ENCODE measurements around the gene P2RX4. TPM values are rescaled to one million over a fixed set of nuclear protein-coding genes. Genes with fewer than 3 reads are reported as not detected.
"Not testable (repeated sequence)": the region's sequence is repeated elsewhere in the genome, so short reads cannot be mapped to it uniquely, and the experiment has no call there.

Gene P2RX4
- total RNA-seq, 1 donor from 2014 or later: 193 TPM

DNA sequence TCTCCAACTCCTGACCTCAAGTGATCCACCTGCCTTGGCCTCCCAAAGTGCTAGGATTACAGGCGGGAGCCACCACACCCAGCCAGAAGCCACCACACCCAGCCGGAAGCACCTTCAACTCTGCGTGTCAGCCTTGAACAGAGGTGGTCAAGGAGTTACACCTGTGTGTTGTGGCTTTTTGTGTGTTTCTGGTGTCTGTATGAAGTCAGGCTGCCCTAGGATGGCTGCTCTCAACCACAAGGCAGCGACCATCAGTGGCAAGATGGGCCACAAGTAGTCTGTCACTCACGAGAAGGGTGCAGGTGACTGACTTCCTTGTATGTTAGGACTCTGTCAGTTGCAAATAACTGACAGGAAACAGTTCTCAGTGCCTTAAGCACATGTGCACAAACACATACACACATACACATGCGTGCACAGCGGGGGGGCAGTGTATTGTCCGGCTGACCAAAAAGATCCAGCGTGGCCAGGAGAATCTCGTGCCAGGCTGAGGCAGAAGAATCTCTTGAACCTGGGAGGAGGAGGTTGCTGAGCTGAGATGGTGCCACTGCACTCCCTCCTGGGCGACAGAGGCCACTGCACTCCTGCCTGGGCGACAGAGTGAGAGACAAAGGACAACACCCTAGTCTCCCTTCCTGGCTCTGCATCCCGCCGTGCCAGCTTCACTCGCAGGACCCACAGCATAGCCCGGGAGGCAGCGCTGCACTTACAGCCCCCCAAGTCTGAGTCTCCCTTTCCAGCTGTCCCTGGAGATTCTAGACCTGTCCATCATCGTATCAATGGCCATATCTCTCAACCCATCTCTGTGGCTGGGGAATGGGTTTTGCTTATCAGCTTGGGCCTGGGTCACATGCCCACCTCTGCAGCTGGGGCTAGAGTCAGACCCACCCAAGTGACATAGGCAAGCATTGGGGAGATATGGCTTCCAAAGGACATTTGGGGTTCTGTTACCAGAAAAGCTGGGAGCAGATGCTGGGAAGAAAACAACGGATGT is 13.7 kb downstream of the P2RX4 start:
- DNase-seq: peak; percentile 34

DNA sequence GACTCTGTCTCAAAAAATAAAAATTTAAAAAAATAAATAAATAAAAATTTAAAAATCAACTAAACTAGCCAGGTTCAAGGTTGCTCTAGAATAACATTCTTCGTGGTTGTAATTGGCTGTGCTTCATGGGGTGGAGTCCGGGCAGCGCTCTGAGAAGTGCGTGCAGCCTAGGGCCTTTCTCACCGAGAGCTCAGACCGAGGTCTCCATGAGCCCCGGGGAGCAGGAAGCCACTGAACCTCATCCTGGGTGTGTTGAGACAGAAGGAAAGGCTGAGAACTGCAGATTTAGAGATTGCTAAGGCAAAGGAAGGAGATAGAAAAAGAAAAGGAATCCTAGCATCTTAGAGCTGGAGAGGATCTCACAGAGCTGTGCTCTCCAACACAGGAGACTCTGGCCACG is 14.7 kb downstream of the P2RX4 start:
- DNase-seq: no peak

DNA sequence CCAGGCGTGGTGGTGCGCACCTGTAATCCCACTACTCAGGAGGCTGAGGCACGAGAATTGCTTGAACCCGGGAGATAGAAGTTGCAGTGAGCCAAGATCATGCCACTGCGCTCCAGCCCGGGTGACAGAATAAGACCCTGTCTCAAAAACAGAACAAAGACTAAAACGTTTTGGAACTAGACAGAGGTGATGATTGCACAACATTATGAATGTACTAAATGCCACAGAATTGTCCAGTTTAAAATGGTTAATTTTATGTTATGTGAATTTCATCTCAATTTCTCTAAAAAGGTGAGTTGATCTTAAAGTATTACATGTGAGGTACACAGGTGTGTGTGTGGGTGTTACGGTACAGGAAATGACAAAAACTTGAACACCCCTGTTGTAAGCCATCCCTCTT is 16.5 kb downstream of the P2RX4 start:
- no peak for DNase-seq

DNA sequence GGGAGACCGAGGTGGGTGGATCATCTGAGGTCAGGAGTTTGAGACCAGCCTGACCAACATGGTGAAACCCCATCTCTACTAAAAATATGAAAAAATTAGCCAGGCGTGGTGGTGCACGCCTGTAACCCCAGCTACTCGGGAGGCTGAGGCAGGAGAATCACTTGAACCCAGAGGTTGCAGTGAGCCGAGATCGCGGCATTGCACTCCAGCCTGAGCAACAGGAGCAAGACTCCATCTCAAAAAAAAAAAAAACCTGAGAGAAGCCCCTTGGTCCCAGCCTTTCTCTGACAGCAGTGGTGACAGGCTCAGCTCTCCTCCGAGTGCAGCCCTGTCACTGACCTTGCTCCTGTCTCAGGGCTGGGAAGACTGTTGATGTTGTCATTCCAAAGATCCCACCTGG is 16.9 kb downstream of the P2RX4 start:
- DNase-seq: not testable (repeated sequence)

DNA sequence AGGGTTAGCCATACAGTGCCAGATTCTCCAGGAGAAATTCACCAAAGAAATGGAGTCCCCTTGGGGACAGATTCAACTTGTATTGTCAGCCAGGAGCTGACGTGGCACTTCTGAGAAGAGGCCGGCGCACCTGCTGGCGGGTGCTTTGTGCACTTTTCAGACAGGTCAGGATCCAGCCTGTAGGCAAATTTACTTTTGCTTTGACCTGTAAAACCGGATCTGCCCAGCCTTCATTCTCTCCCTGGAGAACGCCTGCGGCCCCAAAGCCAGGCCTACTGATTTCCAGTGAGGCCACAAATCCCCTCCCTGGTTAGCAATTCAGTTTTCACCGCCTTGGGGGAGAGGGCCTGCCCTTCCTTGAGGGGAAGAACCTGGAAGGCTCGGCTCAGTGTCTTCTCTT is 17.4 kb downstream of the P2RX4 start:
- DNase-seq: no peak

DNA sequence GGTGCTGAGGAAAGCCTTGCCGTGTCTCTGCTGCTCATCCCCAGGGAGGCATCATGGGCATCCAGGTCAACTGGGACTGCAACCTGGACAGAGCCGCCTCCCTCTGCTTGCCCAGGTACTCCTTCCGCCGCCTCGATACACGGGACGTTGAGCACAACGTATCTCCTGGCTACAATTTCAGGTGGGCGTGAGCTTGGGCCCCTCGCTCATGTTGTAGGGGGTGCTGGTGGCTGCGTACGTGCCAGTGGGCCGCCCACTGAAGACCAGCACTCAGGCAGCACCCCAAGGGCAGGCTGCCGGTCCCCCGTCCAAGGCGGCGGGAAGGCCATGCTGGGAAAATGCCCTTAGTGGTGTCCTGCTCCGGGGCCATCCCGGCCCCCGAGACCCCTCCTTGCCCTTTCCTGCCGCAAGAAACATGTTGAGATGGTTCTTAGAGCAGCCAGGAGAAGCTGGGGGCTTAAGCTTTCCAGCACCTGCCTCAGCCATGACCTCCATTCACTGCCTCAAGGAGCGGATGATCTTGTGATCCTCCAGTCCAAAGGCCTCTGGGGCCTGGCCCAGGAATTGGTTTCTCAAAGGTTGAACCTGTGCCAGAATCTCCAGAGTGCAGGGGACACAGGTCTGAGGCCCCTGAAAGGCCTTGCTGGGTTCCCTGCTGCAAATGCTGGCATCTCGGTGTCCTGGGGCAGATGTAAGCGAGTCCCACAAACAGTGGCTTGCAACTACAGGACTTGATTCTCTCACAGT is 19.2 kb downstream of the P2RX4 start:
- DNase-seq: no peak

DNA sequence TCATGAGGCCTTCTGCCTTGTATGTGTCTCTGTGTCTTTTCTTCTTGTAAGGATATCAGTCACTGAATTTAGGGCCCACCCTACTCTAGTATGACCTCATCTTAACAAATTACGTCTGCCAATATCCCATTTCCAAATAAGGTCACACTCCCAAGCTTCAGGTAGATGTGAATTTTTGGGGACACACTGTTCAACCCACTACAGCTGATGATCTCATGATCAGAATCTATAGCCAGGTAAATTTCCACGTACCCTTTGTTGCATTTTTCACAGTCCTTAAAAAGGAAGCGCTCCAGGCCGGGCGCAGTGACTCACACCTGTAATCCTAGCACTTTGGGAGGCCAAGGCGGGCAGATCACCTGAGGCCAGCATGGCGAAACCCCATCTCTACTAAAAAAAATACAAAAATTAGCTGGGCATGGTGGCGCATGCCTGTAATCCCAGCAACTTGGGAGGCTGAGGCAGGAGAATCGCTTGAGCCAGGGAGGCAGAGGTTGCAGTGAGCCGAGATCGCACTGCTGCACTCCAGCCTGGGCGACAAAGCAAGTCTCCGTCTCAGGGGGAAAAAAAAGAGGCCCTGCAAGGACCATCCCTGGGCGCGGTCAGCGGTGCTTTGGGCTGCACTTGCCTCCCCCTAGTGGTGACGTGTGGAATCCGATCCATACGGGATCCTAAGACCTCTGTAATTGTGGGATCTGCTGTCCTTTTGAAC is 20.1 kb downstream of the P2RX4 start:
- DNase-seq: peak; percentile 91

DNA sequence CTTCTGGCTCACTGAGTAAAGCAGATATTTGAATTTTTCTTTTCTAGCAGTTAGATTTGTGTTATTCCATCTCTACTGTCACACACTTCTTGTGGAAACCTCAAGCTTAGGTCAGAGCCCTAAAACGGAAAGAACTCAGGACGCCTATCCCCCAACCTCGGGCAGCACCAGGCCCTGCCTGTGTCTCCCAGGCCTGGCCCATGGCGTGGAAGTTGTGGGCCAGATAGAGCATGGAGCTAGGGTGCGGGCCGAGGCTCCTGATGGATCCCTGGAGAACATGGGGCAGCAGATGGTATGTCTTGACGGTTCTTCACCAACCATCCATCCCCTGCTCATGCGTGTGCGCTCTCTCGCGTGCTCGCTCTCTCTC is 20.6 kb downstream of the P2RX4 start:
- no peak for DNase-seq

DNA sequence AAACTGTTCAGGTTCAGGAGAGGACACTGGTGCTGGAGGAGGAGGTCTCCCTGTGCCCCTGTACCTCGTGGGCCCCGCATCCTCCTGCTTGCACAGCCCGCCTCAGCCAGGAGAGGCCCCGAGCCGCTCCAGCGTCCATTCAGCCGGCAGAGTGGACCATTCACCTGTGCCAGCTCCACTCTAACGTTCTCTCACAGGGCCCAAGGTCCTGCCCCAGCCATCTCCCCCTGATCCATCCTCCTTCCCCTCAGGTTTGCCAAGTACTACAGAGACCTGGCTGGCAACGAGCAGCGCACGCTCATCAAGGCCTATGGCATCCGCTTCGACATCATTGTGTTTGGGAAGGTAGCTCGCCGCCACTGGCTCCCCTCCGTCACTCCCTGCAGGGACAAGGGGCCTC is 22.2 kb downstream of the P2RX4 start:
- DNase-seq: no peak

DNA sequence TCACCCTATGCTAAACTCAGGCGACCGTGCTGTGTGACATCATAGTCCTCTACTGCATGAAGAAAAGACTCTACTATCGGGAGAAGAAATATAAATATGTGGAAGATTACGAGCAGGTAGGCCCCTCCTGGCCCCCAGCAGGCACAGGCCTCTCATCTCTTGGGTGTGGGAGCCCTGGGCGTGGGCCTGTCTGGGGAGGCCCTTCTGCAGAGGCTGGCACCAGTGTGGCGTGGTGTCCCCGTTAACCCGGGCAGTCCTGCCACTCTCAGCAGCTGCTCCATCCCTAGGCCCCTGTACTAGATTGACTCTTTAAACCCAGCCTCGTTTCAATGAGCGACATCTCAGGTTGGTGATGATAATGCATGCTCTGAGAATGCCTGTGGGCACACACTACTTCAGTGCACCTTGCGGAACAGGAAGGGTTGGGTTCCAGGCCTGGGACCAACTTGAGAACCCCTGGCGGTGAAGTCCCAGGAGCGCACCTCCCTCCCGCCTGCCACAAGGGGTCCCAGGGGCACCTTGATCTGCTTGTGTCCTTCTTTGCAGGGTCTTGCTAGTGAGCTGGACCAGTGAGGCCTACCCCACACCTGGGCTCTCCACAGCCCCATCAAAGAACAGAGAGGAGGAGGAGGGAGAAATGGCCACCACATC is 23.2 kb downstream of the P2RX4 start:
- no peak for DNase-seq

DNA sequence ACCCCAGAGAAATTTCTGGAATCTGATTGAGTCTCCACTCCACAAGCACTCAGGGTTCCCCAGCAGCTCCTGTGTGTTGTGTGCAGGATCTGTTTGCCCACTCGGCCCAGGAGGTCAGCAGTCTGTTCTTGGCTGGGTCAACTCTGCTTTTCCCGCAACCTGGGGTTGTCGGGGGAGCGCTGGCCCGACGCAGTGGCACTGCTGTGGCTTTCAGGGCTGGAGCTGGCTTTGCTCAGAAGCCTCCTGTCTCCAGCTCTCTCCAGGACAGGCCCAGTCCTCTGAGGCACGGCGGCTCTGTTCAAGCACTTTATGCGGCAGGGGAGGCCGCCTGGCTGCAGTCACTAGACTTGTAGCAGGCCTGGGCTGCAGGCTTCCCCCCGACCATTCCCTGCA is 23.7 kb downstream of the P2RX4 start:
- DNase-seq: no peak

DNA sequence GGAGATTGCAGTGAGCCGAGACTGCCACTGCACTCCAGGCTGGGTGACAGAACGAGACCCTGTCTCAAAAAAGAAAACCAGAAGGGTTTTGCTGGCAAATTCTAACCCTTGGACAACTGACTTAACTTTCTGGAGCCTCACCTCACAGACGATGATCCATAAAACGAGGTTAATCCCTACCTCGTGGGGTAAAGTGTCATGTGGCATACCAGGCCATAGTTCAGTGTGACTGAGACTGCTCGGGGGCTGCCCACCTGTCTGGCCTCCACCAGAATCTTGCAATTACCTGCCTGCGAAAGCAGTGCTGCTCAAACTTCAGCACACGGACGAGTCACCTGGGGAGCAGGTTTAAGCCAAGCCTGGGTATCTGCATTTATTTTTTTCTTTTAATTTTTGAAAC is 26.8 kb downstream of the P2RX4 start:
- DNase-seq: no peak

DNA sequence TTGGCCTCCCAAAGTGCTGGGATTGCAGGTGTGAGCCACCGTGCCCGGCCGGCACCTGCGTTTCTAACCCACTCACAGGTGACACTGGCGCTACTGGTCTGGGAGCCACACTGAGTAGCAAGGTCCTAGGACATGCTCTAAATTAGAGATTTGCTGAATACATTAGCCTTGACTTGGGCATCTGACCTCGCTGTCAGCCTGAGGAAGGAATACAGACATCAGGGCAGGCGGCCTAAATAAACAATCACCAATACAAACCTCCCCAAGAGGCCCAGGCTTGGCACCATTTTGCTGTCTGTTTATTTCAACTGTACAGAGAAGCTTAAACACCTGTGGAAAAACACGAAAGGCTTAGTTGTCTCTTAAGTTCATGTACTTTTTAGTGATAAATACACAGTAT is 27.5 kb downstream of the P2RX4 start:
- DNase-seq: peak; percentile 24

DNA sequence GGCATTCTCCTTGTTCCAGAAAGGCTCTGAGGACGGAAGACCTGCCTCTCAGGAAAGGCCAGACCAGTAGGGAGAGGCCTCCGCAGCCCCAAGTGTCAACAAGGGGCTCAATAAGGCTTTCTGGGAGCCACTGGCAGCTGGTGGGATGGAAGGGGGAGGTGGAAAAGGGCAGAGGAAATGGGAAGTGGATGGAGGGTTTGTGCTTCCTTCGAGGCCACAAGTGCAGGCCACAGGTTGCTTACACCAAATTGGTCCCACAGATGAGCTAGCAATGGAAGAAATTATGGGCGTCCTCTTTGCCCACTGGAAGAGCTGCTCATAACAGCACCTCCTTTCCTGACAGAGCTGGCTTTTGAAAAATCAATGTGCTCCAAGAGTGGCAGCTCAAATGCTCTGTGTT is 28.2 kb downstream of the P2RX4 start:
- DNase-seq: no peak

DNA sequence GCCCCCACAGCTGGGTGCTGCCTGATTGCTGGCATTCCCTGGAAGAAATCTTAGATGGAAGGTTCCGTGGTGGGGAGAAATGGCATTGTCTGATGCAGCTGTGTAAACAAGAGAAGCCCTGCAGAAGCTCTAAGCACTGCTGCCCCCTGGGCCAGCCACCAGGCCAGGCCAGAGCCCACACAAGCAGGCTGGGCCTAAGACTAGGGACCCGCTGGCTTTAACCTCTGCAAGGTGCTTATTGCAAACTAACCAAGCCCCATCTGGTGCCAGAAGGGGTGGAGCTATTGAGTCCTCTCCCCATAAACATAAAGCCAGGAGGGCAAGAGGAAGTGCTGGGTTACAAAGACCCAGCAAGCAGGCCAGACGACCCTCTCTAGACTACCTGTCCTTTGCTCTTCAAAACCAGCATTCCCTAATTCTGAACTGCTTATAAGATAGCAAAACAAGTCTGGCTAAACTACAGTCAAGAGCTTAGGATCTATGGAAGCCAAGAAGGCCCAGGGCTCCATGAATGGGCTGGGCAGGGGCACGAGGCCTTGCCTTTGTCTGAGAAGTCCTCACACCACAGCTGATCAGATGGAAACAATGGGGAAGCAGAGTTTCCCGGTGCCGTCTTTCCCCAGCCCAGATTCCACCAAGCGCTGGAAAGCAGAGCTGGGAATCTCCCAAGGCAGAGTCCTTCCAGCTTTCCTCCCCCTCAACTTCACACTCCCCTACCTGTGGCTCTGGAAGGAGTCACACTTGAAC is 28.8 kb downstream of the P2RX4 start:
- peak; percentile 45 for DNase-seq

DNA sequence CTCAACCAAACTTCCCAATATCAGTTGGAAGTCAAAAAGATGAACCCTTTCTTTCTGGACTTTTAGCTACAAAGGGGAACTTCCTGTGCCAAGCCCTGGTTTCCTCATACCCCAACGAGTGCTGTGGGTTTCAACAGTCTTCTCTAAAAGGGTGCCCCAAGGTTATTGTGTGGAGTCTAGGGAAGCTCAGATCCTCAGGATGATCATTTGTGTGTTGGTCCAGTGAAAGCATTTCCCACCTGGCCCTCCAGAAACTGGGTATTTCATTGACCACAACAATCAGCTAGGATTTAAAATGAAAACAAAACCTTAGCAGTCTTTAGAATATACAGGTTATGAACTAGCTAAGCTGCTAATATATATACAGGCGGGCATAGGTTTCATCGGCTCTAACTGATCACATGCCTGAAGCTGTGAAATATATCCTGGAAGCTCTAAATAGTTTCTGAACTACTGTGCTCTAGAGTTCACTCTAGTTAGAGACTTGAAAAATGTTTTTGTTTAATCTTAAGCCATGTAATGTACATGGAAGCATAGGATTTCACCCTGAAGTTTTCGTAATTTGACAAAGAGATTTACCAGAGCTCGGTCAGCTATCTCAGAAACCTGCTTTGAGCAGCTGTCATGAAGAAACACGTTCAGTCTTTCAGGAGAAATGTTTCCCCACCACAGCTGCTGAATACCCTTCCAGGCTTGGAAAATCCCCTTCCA is 29.6 kb downstream of the P2RX4 start:
- no peak for DNase-seq

DNA sequence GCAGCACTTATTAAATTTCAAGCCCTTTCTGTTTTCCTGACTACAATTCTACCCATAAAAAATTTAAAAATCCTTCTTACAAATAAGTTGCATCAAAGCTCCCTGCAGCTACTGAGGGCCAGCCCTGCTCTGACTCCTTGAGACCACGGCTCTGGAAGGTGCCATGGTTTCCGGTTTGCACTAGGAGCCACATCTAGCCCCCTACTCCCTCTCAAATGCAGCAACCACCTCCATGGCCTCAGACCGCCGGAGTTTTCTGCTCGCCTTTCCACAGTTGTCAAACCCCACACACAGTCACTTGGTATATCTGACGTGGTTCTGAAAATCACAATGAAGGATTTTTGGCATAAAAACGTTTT is 30.1 kb downstream of the P2RX4 start:
- no peak for DNase-seq

DNA sequence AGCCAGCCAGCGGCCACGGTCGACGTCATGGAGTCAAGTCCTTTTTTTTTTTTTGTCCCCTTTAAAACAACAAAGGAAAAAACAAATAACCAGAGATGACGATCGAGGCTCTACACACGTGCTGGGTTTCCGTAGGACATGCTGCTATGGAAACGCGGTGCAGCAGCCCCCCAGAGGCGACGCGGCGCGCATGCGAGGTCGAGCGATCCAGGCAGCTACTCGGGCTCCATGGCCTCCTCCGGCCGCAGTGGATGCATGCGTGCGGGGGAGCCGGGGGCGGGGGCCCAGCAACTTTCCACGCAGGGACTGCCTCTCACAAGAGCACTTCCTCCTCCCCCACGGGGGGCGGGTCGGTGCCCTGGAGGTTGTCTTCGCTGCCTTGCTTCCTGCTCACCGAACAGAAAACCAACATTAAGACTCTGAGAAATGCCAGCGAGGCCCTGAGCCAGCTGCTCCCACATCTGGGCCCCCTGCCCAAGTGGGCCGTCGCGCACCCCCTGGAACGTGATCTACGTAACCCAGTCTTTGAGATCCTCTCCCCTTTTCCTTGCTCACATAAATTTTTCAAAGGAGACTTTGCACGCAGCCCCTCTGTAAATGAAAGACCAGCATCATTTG is 30.7 kb downstream of the P2RX4 start:
- no peak for DNase-seq

DNA sequence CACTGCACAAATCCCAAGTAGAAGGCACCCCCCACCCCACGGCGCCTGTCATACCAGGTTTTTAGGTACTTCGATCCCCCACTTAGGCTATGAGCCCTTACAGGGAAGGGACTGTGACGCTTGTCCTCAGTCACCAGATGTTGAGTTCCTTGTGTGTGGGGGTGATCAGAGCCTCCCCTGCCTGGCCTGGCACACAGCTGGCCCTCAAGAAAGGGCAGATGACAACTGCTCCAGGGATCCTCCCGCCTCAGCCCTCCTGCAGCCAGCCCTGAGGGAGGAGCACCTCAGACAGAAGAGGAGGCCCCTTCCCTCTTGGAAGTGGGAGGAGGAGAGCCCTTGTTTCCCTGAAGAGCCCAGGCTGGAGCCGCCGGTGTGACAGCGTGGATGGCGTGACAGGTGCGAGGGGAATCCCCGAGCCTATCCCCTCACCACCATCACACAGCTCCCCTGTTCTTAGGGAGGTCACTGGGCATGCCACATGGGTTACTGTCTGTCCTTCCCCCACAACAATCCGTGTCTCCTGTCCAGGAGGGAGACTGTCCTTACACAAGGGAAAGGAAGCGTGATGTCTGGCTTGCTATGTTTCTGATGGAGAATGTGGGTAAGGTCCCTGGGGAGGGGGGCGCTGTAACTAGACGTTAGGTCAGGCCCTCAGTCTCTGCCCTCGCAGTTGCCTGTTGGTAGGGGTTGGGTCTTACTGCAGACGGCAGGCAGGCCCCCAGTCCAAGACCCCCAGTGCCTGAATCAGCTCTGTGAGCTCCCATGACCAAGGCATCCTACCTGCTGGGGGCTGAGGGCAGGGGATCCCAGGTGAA is 31.4 kb downstream of the P2RX4 start:
- no peak for DNase-seq

DNA sequence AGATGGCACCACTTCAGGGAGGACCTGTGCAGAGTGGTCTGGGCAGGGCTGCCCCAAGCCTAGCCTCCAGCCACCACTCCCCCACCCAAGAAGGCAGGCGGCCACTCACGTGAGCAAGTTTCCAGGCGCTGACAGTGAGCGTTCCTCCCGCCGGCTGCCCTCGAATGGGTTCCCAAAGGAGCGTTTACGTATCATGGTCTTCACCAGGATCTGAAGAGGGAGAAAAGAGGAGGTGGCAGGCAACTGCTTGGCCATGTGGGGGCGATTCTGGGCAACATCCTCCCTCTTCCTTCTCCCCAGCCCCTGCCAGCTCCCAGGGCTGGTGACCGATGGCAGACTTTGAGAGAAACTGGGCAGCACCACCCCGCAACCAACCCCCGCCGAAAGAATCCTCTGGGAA is 35.1 kb downstream of the P2RX4 start:
- no peak for DNase-seq

Measured in dermis blood vessel endothelial cell (primary cell).